Activated T-helper 1 cell treated with anti-CD3 and anti-CD28 coated beads, Interleukin-12 subunit alpha, Interleukin-12 subunit beta, Interleukin-2, Interleukin-4 antibody, amounts not matched to agents 30 ng/mL and 10 ng/mL and 1 ng/mL, durations not matched to agents 14 hours and 24 hours and 36 hours (primary cell): ENCODE data around the gene ANKRD53. TPM values are rescaled to one million over a fixed set of nuclear protein-coding genes. Genes with fewer than 3 reads are reported as not detected.
A peak's percentile ranks its signal among the peaks of the same experiment; 100 is the strongest.

Source experiments
- DNase-seq: peaks from one replicate; pipeline ENCODE4 v3.0.0; 2021; ENCODE audit warnings: low spot score
- H3K27ac Mint-ChIP-seq: one replicate; pipeline ENCODE4 v1.8.0; 2021; ENCODE audit warnings: mild to moderate bottlenecking, mixed read lengths
- H3K27me3 Mint-ChIP-seq: one replicate; pipeline ENCODE4 v1.8.0; 2022; ENCODE audit warnings: mild to moderate bottlenecking, moderate library complexity, mixed read lengths; ENCODE audit not compliant: insufficient read depth
- H3K36me3 Mint-ChIP-seq: one replicate; pipeline ENCODE4 v1.8.0; 2021; ENCODE audit warnings: low read depth, mixed read lengths
- H3K4me1 Mint-ChIP-seq: one replicate; pipeline ENCODE4 v1.8.0; 2021; ENCODE audit warnings: low read depth, mixed read lengths
- H3K4me3 Mint-ChIP-seq: one replicate; pipeline ENCODE4 v1.8.0; 2021; ENCODE audit warnings: mild to moderate bottlenecking, moderate library complexity, mixed read lengths
- H3K9me3 Mint-ChIP-seq: one replicate; pipeline ENCODE4 v1.8.0; 2021; ENCODE audit warnings: mixed read lengths
- intact Hi-C: fragments of 100-400 bp; cut with micrococcal nuclease; formaldehyde crosslinking; loops from one replicate; pipeline ENCODE4 v1.15.1; 2024
- total RNA-seq: library from RNA; stranded (reverse); gene quantifications from 2 replicates; pipeline ENCODE4 v1.2.3, GENCODE V29; 2022

ANKRD53 gene
- total RNA-seq, 1 donor from 2014 or later: not detected

- Mint-ChIP-seq H3K36me3 (no peaks in the 10 kb centered on the region), H3K27ac (no peak overlapping the region), H3K27me3 (peaks cover 27% of the 10 kb centered on the region), H3K4me3 (peak overlapping the region; percentile 89), H3K9me3 (no peaks in the 10 kb centered on the region), H3K4me1 (peaks cover 9% of the 10 kb centered on the region)
- peak; percentile 73 for DNase-seq
- intact Hi-C loops: loop anchor here (1.0 kb wide), 3 partner anchors 13 to 37 kb away; no protein-coding TSS in a partner anchor
These were observed 13.6 kb upstream of the ANKRD53 start for GRCh38 chr2:70964596-70965386.

GRCh38 chr2:70965506-70965905 is 12.9 kb upstream of the ANKRD53 start:
- H3K9me3 Mint-ChIP-seq: no peaks in the 10 kb centered on the region
- peaks cover 33% of the 10 kb centered on the region for H3K27me3 Mint-ChIP-seq

GRCh38 chr2:70966681-70967080 is 11.7 kb upstream of the ANKRD53 start:
- DNase-seq: no peak
- intact Hi-C loops: no loop called here
- Mint-ChIP-seq H3K4me3 (no peak overlapping the region), H3K4me1 (peaks cover 9% of the 10 kb centered on the region), H3K9me3 (no peaks in the 10 kb centered on the region), H3K36me3 (no peaks in the 10 kb centered on the region), H3K27ac (no peak overlapping the region), H3K27me3 (peaks cover 43% of the 10 kb centered on the region)

More at GRCh38 chr2:70965506-70965905, 12.9 kb upstream of the ANKRD53 start:
- Mint-ChIP-seq H3K4me3 (peak overlapping the region; percentile 89), H3K4me1 (peaks cover 9% of the 10 kb centered on the region), H3K27ac (no peak overlapping the region), H3K36me3 (no peaks in the 10 kb centered on the region)
- no peak for DNase-seq
- intact Hi-C loops: loop anchor here (1.0 kb wide), 3 partner anchors 12 to 36 kb away; no protein-coding TSS in a partner anchor

GRCh38 chr2:70967189-70967588 is 11.2 kb upstream of the ANKRD53 start:
- H3K4me3 Mint-ChIP-seq: no peak overlapping the region
- no peaks in the 10 kb centered on the region for H3K36me3 Mint-ChIP-seq
- intact Hi-C loops: no loop called here
- no peaks in the 10 kb centered on the region for H3K9me3 Mint-ChIP-seq
- H3K27me3 Mint-ChIP-seq: peaks cover 48% of the 10 kb centered on the region
- H3K27ac Mint-ChIP-seq: no peak overlapping the region
- peaks cover 9% of the 10 kb centered on the region for H3K4me1 Mint-ChIP-seq
- DNase-seq: no peak

GRCh38 chr2:70974592-70974991 is 3.8 kb upstream of the ANKRD53 start:
- H3K27me3 Mint-ChIP-seq: peaks cover 24% of the 10 kb centered on the region
- H3K4me3 Mint-ChIP-seq: no peak overlapping the region
- no peaks in the 10 kb centered on the region for H3K36me3 Mint-ChIP-seq
- no peak for DNase-seq
- no peaks in the 10 kb centered on the region for H3K9me3 Mint-ChIP-seq
- no peak overlapping the region for H3K27ac Mint-ChIP-seq
- peaks cover 18% of the 10 kb centered on the region for H3K4me1 Mint-ChIP-seq
- intact Hi-C loops: no loop called here

GRCh38 chr2:70975237-70975636 is 3.2 kb upstream of the ANKRD53 start:
- Mint-ChIP-seq H3K27ac (no peak overlapping the region), H3K4me1 (peaks cover 18% of the 10 kb centered on the region), H3K4me3 (no peak overlapping the region), H3K9me3 (no peaks in the 10 kb centered on the region), H3K27me3 (peaks cover 20% of the 10 kb centered on the region), H3K36me3 (no peaks in the 10 kb centered on the region)
- intact Hi-C loops: loop anchor here (5.0 kb wide), 3 partner anchors 157 to 673 kb away; partner anchors contain the start of genes FAM136A, MCEE, MPHOSPH10 and PAIP2B
- no peak for DNase-seq

- no peaks in the 10 kb centered on the region for H3K9me3 Mint-ChIP-seq
- no peaks in the 10 kb centered on the region for H3K36me3 Mint-ChIP-seq
- H3K27me3 Mint-ChIP-seq: peaks cover under 1% of the 10 kb centered on the region
- H3K4me3 Mint-ChIP-seq: peak overlapping the region; percentile 78
- peaks cover 18% of the 10 kb centered on the region for H3K4me1 Mint-ChIP-seq
- intact Hi-C loops: loop anchor here (1.0 to 5.0 kb wide), 6 partner anchors 12 to 675 kb away; partner anchors contain the start of genes FAM136A, MCEE, MPHOSPH10 and PAIP2B
- H3K27ac Mint-ChIP-seq: no peak overlapping the region
- no peak for DNase-seq
These were observed 725 bp upstream of the ANKRD53 start for GRCh38 chr2:70977605-70978205.

GRCh38 chr2:70979180-70979488 is 704 bp downstream of the ANKRD53 start:
- Mint-ChIP-seq H3K4me3 (no peak overlapping the region), H3K9me3 (no peaks in the 10 kb centered on the region), H3K36me3 (no peaks in the 10 kb centered on the region), H3K27me3 (no peaks in the 10 kb centered on the region), H3K27ac (no peak overlapping the region), H3K4me1 (peaks cover 18% of the 10 kb centered on the region)
- intact Hi-C loops: loop anchor here (5.0 kb wide), 3 partner anchors 153 to 677 kb away; partner anchors contain the start of genes FAM136A, MCEE, MPHOSPH10 and PAIP2B
- DNase-seq: no peak

- no peaks in the 10 kb centered on the region for H3K9me3 Mint-ChIP-seq
- no peaks in the 10 kb centered on the region for H3K36me3 Mint-ChIP-seq
- DNase-seq: no peak
- H3K27ac Mint-ChIP-seq: no peak overlapping the region
- no peaks in the 10 kb centered on the region for H3K27me3 Mint-ChIP-seq
- H3K4me3 Mint-ChIP-seq: no peak overlapping the region
- intact Hi-C loops: loop anchor here (5.0 kb wide), 3 partner anchors 153 to 677 kb away; partner anchors contain the start of genes FAM136A, MCEE, MPHOSPH10 and PAIP2B
- peaks cover 23% of the 10 kb centered on the region for H3K4me1 Mint-ChIP-seq
These were observed 1.2 kb downstream of the ANKRD53 start for GRCh38 chr2:70979626-70980025.

- H3K4me1 Mint-ChIP-seq: peaks cover 24% of the 10 kb centered on the region
- no peak for DNase-seq
- intact Hi-C loops: no loop called here
- peaks cover 7% of the 10 kb centered on the region for H3K36me3 Mint-ChIP-seq
- H3K9me3 Mint-ChIP-seq: no peaks in the 10 kb centered on the region
- H3K4me3 Mint-ChIP-seq: no peak overlapping the region
- H3K27ac Mint-ChIP-seq: no peak overlapping the region
- no peaks in the 10 kb centered on the region for H3K27me3 Mint-ChIP-seq
These were observed 3.0 kb downstream of the ANKRD53 start for GRCh38 chr2:70981421-70981820.

GRCh38 chr2:70981866-70982810 is 3.7 kb downstream of the ANKRD53 start:
- DNase-seq: no peak
- Mint-ChIP-seq H3K4me1 (peaks cover 18% of the 10 kb centered on the region), H3K9me3 (no peaks in the 10 kb centered on the region), H3K4me3 (no peak overlapping the region), H3K36me3 (peaks cover 14% of the 10 kb centered on the region), H3K27me3 (no peaks in the 10 kb centered on the region), H3K27ac (no peak overlapping the region)
- intact Hi-C loops: no loop called here

- Mint-ChIP-seq H3K36me3 (peaks cover 20% of the 10 kb centered on the region), H3K27ac (no peak overlapping the region), H3K4me3 (no peak overlapping the region), H3K4me1 (peaks cover 10% of the 10 kb centered on the region), H3K9me3 (no peaks in the 10 kb centered on the region), H3K27me3 (no peaks in the 10 kb centered on the region)
- DNase-seq: no peak
- intact Hi-C loops: no loop called here
These were observed 4.5 kb downstream of the ANKRD53 start for GRCh38 chr2:70982971-70983370.
